Measurements from ENCODE around the gene TNNT2.

DNA sequence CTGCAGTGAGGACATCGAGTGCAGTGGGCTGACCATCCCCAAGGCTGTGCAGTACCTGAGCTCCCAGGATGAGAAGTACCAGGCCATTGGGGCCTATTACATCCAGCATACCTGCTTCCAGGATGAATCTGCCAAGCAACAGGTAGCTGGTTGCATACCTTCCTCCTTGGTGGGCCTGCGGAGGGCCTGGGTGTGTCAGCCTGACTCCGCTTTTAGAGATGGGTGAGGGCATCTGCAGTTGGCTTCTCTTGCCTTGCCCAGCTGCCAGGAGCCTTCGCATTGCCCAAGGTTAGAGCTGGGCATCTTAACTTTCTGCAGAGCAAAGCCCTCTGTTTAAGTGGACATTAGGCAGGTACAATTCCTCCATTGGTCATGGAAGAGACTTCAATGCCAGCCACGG lies 60.9 kb downstream of the TNNT2 start:
- TF ChIP-seq, protein P1, sequence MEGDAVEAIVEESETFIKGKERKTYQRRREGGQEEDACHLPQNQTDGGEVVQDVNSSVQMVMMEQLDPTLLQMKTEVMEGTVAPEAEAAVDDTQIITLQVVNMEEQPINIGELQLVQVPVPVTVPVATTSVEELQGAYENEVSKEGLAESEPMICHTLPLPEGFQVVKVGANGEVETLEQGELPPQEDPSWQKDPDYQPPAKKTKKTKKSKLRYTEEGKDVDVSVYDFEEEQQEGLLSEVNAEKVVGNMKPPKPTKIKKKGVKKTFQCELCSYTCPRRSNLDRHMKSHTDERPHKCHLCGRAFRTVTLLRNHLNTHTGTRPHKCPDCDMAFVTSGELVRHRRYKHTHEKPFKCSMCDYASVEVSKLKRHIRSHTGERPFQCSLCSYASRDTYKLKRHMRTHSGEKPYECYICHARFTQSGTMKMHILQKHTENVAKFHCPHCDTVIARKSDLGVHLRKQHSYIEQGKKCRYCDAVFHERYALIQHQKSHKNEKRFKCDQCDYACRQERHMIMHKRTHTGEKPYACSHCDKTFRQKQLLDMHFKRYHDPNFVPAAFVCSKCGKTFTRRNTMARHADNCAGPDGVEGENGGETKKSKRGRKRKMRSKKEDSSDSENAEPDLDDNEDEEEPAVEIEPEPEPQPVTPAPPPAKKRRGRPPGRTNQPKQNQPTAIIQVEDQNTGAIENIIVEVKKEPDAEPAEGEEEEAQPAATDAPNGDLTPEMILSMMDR (IDR thresholded peaks at IDR 0.05; ENCODE audit: low read length) = no peak
- TF ChIP-seq EZH2phosphoT487 (IDR thresholded peaks at IDR 0.05; ENCODE audit: low read length) (no peak), EZH2 (optimal IDR thresholded peaks at IDR 0.05; ENCODE audit: low read depth, low read length) (no peak)
